H1 (cell line): ENCODE measurements around the gene CLCF1. TPM values are rescaled to one million over a fixed set of nuclear protein-coding genes. Genes with fewer than 3 reads are reported as not detected.

Experiments
- BACH1 ChIP-seq: IDR thresholded peaks from 2 replicates; pipeline ENCODE4 v1.6.1; 2012; ENCODE audit warnings: low read length, improper control_type of control experiment
- CBX8 ChIP-seq: fragments of 300-800, 300-1000 bp; sonication (generic); IDR thresholded peaks from 2 replicates; pipeline ENCODE4 v1.7.1; 2016; ENCODE audit warnings: low read depth, low read length, borderline replicate concordance
- CREB1 ChIP-seq: IDR thresholded peaks from 2 replicates; pipeline ENCODE4 v1.6.1; 2012; ENCODE audit warnings: inconsistent platforms
- CTBP2 ChIP-seq: IDR thresholded peaks from 2 replicates; pipeline ENCODE4 v1.7.0; 2011; ENCODE audit warnings: borderline replicate concordance, mild to moderate bottlenecking, moderate library complexity, mixed read lengths, low read length; ENCODE audit not compliant: insufficient read depth, insufficient read length
- EGR1 ChIP-seq: IDR thresholded peaks from 2 replicates; pipeline ENCODE4 v1.6.1; 2011; ENCODE audit warnings: low read depth, low read length, borderline replicate concordance
- KDM4A ChIP-seq: IDR thresholded peaks from one replicate; pipeline ENCODE4 v1.7.1; 2012; ENCODE audit warnings: low read depth, mild to moderate bottlenecking, moderate library complexity, low read length, inconsistent platforms; ENCODE audit not compliant: severe bottlenecking
- MAFK ChIP-seq: IDR thresholded peaks from 2 replicates; pipeline ENCODE4 v1.6.1; 2012; ENCODE audit warnings: low read depth, mild to moderate bottlenecking, improper control_type of control experiment, low read length
- PHF8 ChIP-seq: fragments of 200-600 bp; sonication (generic); conservative IDR thresholded peaks from 2 replicates; pipeline ENCODE4 v1.7.1; 2012; ENCODE audit warnings: low read depth, mild to moderate bottlenecking, inconsistent platforms, low read length, moderate library complexity
- RNF2 ChIP-seq: fragments of 200-900, 300-1000 bp; sonication (generic); IDR thresholded peaks from 2 replicates; pipeline ENCODE4 v1.7.1; 2016; ENCODE audit warnings: borderline replicate concordance, low read depth, mild to moderate bottlenecking, antibody characterized with exemption, low read length; ENCODE audit not compliant: poor library complexity, severe bottlenecking; ENCODE audit errors: missing control alignments
- RXRA ChIP-seq: IDR thresholded peaks from 2 replicates; pipeline ENCODE4 v1.6.1; 2011; ENCODE audit warnings: low read depth, mild to moderate bottlenecking, low read length, moderate library complexity; ENCODE audit not compliant: insufficient read depth
- SAP30 ChIP-seq: fragments of 300-600 bp; sonication (generic); IDR thresholded peaks from 2 replicates; pipeline ENCODE4 v1.7.1; 2012; ENCODE audit warnings: low read length, moderate library complexity, mild to moderate bottlenecking, inconsistent platforms; ENCODE audit not compliant: insufficient read depth, insufficient replicate concordance
- SIRT6 ChIP-seq: IDR thresholded peaks from one replicate; pipeline ENCODE4 v1.7.1; 2012; ENCODE audit warnings: low read length, inconsistent platforms
- SIX5 ChIP-seq: IDR thresholded peaks from 2 replicates; pipeline ENCODE4 v1.6.1; 2011; ENCODE audit warnings: mild to moderate bottlenecking, low read depth, low read length
- SP4 ChIP-seq: IDR thresholded peaks from 2 replicates; pipeline ENCODE4 v1.6.1; 2012; ENCODE audit warnings: low read length, inconsistent platforms
- SUZ12 ChIP-seq: fragments of 200-600 bp; sonication (generic); IDR thresholded peaks from 2 replicates; pipeline ENCODE4 v1.6.1; 2012; ENCODE audit warnings: mild to moderate bottlenecking, inconsistent platforms, low read length, moderate library complexity, mixed read lengths
- TAF1 ChIP-seq: IDR thresholded peaks from 2 replicates; pipeline ENCODE4 v1.6.1; 2011; ENCODE audit warnings: mild to moderate bottlenecking, low read depth, low read length
- USF2 ChIP-seq: IDR thresholded peaks from 2 replicates; pipeline ENCODE4 v1.6.1; 2011; ENCODE audit warnings: low read length, improper control_type of control experiment
- YY1 ChIP-seq: IDR thresholded peaks from 2 replicates; pipeline ENCODE4 v1.6.1; 2011; ENCODE audit warnings: low read depth, mild to moderate bottlenecking, low read length
- ZNF274 ChIP-seq: IDR thresholded peaks from 2 replicates; pipeline ENCODE4 v1.7.0; 2012; ENCODE audit warnings: low read length, borderline replicate concordance; ENCODE audit errors: extremely low read depth
- polyA plus RNA-seq, 7 experiments: library from polyadenylated mRNA; depleted of rRNA in 3 of 7; stranded (reverse) in 5 of 7; unstranded in 2 of 7; fragments of >200 nt in 5 of 7; fragments of 200-250 nt in 2 of 7; gene quantifications; 1 replicate in 5 of 7; 2 replicates in 1 of 7; 4 replicates in 1 of 7; pipeline versions ENCODE4 v1.2.1 to v1.2.3, GENCODE V29; 2011 to 2013; ENCODE audit warnings: missing spikeins in 2 of 7, mixed read lengths in 2 of 7
- total RNA-seq: library from RNA; stranded (reverse); fragmentation: NEBNext Ultra II Directional; extraction: Animal tissue kit (Norgen Biotek cat#: 25700); gene quantifications from 2 replicates; pipeline ENCODE4 v1.2.1, GENCODE V29; 2021
- TF ChIP-seq, protein P1 (sequence below), 3 experiments: IDR thresholded peaks; 1 replicate in 2 of 3; 2 replicates in 1 of 3; pipeline versions ENCODE4 v1.5.1 to v1.6.1; 2011; ENCODE audit warnings: low read length in 3 of 3, mild to moderate bottlenecking in 3 of 3, inconsistent platforms in 2 of 3, low read depth in 1 of 3, moderate library complexity in 1 of 3; ENCODE audit not compliant: insufficient read depth in 1 of 3; ENCODE audit errors: control extremely low read depth in 1 of 3

Gene CLCF1
- total and polyA plus RNA-seq, 2 of the 8 experiments (the other 6 are each of a cell fraction or from before 2014, with no cell fraction given): 0.32 to 1.2 TPM

DNA sequence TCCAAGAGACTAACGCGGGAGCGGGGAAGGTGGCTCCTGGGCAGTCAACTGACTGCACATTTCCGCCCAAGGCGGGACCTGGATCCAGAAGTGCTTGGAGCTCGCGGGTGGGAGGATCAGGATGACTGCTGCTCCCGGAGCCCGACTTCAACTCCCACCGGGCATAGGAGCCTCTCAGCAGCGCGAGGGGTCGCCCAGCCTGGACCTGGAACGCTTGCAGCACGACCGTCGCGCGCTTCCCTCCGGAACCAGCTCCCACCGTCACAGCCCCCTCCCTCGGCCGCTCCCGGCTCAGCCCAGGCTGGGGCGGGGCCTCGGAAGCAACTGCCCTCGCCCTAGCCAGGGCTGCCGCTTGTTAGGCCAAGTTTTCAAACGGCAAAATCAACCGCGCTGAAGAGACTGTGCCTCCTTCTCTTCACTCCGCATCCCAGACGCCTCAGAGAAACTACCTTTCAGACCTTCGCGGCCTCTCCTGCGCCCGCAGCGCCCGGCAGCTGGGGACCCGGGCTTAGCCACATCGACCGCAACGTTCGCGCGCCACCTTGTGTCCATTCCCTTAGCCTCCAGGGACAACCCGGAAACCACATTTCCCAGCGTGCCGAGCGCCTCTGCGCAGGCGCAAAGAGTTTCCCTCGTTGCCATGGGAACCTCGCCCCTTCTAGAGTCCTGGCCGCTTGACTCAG, 56.1 kb downstream of the CLCF1 start (continued):
- TF ChIP-seq SUZ12 (no peak), CREB1 (peak; percentile 27; the same call in 1 of the 2 replicates), SIX5 (peak; percentile 81), ZNF274 (no peak), CBX8 (no peak), SAP30 (no peak), SIRT6 (no peak), RXRA (no peak), BACH1 (0 out of 2 replicates have a peak, but pooled peaks have one; percentile 13), TAF1 (peak; percentile 47; the same call in 1 of the 2 replicates), PHF8 (no peak; the same call in 1 of the 2 replicates), KDM4A (peak; percentile 79), MAFK (no peak), YY1 (no peak), USF2 (no peak), RNF2 (no peak), EGR1 (no peak), SP4 (peak; percentile 41; the same call in 1 of the 2 replicates), CTBP2 (peak; percentile 37)
- TF ChIP-seq, protein P1, sequence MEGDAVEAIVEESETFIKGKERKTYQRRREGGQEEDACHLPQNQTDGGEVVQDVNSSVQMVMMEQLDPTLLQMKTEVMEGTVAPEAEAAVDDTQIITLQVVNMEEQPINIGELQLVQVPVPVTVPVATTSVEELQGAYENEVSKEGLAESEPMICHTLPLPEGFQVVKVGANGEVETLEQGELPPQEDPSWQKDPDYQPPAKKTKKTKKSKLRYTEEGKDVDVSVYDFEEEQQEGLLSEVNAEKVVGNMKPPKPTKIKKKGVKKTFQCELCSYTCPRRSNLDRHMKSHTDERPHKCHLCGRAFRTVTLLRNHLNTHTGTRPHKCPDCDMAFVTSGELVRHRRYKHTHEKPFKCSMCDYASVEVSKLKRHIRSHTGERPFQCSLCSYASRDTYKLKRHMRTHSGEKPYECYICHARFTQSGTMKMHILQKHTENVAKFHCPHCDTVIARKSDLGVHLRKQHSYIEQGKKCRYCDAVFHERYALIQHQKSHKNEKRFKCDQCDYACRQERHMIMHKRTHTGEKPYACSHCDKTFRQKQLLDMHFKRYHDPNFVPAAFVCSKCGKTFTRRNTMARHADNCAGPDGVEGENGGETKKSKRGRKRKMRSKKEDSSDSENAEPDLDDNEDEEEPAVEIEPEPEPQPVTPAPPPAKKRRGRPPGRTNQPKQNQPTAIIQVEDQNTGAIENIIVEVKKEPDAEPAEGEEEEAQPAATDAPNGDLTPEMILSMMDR (IDR thresholded peaks at IDR 0.05; ENCODE audit: control extremely low read depth in 1 of 3, insufficient read depth in 1 of 3, low read depth in 1 of 3, low read length in 3 of 3): peak; percentile 89 to 93 (median 92)
